GM15510 (cell line): ENCODE data around the gene AFG3L2.

Source experiments
- POLR2A ChIP-seq: IDR thresholded peaks from 3 replicates; pipeline ENCODE4 v1.6.1; 2011; ENCODE audit warnings: borderline replicate concordance; ENCODE audit not compliant: insufficient read length; ENCODE audit errors: extremely low read depth

The AFG3L2 gene

DNA sequence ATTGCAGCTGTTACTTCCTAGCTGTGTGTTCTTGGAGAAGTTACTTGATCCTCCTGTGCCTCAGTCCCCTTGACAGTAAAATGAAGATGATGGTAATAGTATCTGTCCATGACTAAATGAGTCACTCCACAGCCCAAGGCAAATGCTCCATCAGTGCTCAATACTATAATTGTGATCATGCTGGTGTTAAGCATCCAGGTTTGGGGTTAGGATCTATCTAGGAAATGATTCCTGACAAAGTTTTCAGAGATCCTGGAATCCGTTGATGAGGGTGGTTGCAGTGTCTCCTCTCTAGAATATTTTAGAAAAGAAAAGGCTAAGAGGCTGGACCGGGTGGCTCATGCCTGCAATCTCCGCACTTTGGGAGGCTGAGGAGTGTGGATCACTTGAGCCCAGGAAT, 28.0 kb upstream of the AFG3L2 start:
- TF ChIP-seq POLR2A = no peak

DNA sequence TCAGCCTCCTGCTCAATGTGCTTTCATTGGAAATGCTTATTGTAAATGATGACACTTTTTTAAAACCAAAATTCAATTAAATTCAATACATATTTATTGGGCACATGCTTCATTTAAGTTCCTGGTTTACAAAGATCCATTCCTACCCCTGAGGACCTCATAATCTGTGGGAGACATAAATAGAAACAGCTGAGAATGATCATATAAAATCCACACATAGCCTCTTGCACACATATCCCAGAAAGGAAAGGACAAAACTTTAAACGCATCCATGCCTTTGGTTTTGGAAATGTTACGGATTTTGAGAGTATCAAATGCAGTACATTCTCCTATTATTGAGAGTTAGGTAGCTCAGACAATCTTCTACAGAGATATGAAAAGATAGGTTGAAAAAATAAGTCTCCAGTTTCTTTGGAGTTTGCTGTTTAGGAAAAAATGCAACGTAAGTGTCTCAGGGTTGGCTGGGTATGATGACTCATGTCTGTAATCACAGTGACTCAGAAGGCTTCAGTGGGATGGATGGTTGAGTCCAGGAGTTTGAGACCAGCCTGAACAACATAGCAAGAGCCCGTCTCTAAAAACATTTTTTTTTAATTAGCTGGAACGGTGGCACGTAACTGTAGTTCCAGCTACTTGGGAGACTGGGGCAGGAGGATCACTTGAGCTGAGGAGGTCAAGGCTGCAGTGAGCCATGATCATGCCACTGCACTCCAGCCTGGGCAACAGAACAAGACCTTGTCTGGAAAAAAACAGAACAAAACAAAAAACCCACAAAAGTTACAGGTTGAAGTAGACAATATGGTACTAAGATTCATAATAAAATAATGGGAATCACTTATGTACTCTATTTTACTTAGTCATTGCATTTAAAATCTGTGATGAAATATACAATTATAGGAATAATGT, 26.8 kb upstream of the AFG3L2 start:
- no peak for TF ChIP-seq POLR2A

DNA sequence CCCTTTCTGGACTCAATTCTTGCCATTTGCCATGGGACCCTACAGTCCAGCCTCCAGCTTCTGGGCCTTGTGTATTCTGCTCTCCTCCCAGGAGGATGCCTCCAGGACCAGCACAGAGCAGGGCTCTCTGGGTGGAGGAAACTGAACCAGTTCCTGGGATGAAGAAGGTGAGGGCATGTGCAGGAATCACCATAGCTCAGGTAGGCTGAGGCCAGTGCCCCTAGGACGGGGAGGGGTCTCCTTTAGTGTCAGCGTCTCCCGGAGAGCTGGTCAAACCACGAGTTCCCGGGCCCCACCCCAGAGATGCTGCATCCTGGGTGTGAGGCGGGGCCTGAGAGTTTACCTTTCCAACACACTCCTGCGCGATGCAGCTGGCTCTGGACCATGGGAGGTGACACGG, 24.9 kb upstream of the AFG3L2 start:
- no peak for TF ChIP-seq POLR2A

DNA sequence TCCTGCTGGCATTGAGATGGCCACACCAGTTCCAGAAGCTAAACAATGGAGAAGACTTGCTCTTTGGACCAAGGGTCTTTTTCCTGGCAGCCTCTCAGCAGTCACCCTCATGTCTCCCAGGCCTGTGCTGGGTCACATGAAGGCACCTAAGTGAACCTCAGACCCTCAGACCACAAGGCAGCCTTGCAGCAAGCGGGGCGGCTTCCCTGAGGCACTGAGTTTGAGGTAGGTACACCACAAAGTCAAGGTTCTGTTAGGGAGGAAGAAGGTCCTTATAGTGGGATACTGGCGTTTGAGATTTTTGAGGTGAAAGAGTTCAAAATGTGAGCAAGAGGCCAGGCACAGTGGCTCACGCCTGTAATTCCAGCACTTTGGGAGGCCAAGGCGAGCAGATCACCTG, 22.2 kb upstream of the AFG3L2 start:
- no peak for TF ChIP-seq POLR2A

DNA sequence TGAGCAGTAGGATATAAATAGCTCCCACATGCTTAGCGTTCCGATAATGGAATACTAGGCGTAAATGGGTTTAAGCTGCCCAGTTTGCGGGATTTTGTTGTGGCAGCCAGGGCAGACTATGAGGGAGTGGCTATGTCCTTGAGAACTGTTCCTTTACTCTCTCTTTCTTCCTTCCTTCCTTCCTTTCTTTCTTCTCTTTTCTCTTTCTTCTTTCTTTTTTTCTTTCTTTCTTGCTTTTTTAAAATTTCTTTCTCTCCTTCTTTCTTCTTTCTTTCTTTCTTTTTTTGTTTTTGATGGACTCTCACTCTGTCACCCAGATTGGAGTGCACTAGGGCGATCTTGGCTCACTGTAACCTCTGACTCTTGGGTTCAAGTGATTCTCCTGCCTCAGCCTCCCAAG, 21.6 kb upstream of the AFG3L2 start:
- no peak for TF ChIP-seq POLR2A

DNA sequence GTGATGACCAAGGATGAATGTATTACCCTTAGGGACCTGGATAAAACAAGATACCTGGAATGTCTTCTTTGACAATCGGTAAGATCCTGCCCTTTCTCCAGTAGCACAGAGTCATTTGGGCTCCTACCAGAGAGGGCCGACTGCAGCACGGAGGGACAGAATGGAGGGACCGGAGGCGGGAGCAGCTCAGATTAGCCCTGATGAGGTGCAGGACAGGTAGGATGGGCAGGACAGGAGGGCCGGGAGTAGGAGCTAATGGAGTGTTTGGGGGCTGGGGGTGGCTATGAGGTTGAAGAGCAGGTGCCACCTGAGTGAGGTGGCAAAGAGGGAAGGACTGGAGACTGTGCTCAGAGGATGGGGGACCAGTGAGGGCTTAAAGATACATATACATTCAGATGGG, 20.8 kb upstream of the AFG3L2 start:
- no peak for TF ChIP-seq POLR2A

DNA sequence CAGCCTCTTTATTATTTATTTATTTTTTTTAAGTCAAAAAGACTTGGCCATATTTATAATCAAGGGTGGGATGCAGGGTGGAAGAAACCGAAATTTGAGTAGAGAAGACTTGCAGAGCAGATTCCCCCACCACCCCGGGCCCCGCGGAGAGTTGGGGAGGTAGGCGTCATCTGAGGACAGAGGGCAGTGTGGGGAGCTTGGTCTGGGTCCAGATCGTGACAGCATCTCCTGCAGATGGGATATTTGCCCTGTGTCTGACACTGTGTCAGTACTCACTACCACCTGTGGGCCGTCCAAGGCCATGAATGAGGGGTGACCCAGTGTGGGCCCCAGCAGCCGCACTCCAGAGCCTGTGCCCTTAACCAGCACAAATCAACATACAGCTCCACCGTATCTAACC, 20.2 kb upstream of the AFG3L2 start:
- no peak for TF ChIP-seq POLR2A

DNA sequence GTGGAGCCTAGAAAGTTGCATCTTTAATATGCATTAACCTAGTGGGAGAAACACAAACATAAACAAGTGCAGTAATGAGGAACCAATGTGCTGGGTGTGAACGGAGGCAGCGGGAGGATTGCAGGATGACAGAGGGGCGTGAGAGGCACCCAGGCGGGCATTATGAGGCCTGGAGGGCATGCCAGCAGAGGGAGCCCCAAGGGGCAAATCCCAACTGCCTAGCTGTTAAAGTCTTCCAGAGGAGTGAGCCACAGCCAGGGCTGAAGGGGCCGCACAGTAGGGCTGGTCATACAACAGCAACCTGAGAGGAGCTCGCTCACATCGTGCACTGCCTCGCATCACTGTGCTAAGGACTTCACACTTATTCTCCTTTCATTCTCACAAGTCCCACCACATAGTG, 17.4 kb upstream of the AFG3L2 start:
- TF ChIP-seq POLR2A = no peak

DNA sequence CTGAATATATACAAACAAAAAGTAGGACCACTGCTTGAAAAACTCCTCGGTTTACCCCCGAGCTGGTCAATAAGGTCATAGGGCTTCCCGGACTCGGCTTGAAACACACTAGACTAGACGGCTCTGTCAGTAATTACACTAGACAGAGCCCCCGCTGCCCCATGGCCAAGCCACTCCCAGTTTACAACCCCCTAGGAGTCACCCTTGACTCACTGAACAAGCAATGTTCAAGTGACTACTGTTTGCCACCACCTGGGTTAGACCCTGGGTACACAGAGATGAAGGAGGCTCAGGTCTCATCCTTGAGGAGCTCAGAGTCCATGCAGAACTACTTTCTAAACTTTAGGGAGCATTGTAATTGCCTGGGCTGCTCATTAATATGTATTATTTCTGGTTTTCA, 17.0 kb upstream of the AFG3L2 start:
- no peak for TF ChIP-seq POLR2A

DNA sequence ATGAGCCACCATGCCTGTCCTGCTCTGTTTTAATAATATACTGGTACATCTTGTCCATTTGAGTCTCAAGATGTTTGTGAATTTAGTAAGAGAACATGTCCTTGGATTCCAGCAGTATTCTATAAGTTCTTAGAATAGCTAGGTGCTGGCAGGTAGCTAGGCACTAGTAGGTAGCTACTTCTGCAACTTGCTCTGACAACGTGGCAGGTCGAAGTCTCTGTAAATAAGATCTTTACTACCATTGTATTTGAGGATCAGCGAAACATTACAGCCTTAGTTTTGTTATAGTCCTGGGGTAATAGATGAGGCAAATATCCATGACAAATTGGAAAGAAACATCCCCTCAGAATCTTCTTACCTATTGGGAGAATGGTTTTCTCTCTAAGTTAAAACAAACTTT, 16.5 kb upstream of the AFG3L2 start:
- no peak for TF ChIP-seq POLR2A

DNA sequence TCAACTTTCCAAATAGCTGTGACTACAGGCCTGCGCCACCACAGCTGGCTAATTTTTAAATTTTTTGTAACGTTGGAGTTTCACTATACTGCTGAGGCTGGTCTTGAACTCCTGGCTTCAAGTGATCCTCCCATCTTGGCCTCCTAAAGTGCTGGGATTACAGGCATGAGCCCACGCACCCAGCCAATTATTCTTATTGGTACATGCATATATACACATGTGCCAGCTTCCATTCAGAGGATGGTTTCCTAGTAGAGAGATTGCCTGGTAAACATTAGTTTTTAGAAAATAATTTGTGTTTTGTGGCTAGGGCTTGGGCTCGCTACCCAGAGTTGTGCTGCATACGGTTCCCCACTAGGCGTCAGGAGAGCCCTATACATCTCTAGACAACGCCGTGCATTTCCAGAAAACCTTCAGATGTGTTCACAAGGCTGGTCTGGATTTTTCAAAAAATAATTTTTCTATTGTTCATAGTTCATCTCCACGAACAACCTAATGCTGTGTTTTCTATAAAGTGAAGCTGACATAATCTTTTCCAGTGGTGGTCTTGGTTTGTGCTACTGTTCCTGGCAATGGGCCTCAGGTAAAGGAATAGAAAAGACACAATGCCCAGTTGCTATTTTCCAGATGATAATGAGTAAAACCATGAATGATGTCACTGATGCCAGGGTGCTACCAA, 14.6 kb upstream of the AFG3L2 start:
- TF ChIP-seq POLR2A = no peak

DNA sequence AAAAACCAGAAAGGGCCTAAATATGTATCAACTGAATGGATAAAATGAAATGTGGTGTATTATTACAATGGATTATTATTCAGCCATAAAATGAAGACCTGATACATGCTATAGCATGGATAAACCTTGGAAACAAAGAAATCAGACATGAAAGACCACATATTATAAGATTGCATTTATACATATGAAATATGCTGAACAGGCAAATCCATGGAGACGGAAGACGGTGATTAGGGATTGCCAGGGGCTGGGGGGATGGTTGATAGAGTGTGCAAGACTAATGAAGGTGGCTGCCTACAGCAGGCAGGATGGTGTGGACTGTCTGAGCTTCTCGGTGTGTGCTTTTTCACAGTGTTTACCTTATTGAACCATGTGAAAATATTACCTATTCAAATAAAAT, 11.4 kb upstream of the AFG3L2 start:
- TF ChIP-seq POLR2A = no peak

DNA sequence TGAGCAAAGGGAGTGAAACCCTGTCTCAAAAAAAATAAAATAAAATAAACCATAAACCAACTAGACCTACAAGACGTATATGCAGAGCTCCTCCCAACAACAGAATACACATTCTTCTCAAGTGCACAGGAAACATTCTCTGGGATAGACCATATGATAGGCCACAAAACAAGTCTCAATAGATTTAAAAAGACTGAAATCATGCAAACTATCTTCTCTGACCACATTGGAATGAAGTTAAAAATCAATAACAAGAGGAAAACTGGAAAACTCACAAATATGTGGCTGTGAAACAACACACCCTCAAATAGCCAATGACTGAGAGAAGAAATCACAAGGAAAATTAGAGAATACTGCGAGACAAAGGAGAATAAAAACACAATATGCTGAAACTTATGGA, 7.2 kb upstream of the AFG3L2 start:
- no peak for TF ChIP-seq POLR2A

DNA sequence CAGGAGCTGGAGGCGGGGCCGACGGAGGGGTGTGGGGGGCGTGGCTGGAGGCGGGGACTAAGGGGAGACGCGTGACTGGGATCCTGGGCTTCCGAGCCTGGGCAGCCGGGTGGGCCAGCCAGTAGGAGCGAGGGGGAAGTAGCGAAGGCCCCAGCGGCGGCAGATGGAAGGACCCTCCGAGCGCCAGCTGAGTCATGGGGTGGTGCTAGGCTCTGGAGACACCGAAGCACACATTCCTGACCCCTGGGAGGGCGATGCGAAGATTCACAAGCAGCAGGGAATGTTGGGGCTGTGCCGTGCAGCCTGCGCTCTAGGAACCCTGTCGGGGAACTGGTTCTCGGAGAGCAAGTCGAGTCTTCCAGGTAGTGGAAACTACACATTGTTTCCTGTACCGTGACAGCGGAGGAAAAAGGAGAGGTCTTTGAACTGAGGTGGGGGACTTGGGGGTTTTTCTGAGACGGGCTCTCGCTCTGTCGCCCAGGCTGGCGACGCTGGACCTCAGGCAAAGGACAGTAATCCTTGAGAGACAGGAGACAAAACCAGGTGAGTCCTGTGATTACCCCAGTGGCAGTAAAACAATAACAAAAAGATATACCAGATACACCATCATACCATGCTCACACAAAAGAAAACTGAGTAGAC, 650 bp upstream of the AFG3L2 start:
- TF ChIP-seq POLR2A = peak; percentile 57

DNA sequence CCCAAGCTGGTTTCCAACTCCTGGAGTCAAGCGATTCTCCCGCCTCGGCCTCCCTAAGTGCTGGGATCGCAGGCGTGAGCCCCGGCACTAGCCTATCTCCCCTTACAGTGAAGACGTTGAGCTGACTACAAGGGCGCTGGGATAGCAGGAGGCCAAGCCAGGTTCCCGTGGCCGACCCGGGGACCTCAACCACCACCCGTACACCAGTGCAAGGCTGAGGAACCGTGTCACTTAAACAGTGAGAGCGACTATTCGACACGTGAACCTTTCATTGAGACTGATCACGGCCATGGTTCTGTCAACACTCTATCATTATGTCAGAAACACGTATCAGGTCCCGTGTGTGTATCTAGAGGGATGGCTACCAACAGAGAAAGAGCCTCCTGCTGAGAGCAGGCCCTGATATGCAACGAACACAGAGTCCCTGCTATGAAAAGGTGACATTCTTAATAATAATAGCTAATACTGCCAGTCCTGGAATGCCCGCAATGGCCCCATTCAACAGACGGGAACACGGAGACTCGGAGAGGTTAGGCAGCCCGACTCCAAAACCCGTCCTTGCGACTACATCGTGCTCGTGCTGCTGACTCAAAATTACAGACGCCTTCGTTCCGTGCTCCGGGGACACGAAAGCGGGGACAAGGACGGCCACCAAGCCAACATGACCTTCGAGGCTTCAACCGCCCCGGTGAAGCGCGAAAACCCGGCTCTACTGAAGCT, 833 bp downstream of the AFG3L2 start:
- no peak for TF ChIP-seq POLR2A
